K562 (cell line): Measurements from ENCODE around the gene RASAL1. TPM values are rescaled to one million over a fixed set of nuclear protein-coding genes. Genes with fewer than 3 reads are reported as not detected.

Experiments
- CBX1 ChIP-seq: sonication (generic); IDR thresholded peaks from 2 replicates; pipeline ENCODE4 v1.6.1; 2016; ENCODE audit warnings: antibody characterized with exemption, low read depth, mild to moderate bottlenecking
- CBX2 ChIP-seq: fragments of 200-600 bp; sonication (generic); IDR thresholded peaks from one replicate; pipeline ENCODE4 v1.6.1; 2012; ENCODE audit warnings: mild to moderate bottlenecking, low read length, inconsistent platforms; ENCODE audit not compliant: insufficient read depth, poor library complexity, severe bottlenecking
- CHD7 ChIP-seq: fragments of 200-600 bp; sonication (generic); IDR thresholded peaks from one replicate; pipeline ENCODE4 v1.6.1; 2012; ENCODE audit warnings: mild to moderate bottlenecking, low read depth, low read length, inconsistent platforms
- ERF ChIP-seq: fragments of 450-650 bp; formaldehyde crosslinking; IDR thresholded peaks from 2 replicates; pipeline ENCODE4 v1.4.0; 2020; ENCODE audit warnings: mild to moderate bottlenecking, mixed read lengths
- SAFB ChIP-seq: fragments of 200-400 bp; formaldehyde crosslinking; IDR thresholded peaks from 2 replicates; pipeline ENCODE4 v1.6.1; 2017; ENCODE audit warnings: low read depth, low read length, borderline replicate concordance
- ZNF282 ChIP-seq: sonication (generic); formaldehyde crosslinking; IDR thresholded peaks from 2 replicates; pipeline ENCODE4 v1.8.1; 2023; ENCODE audit warnings: missing genetic modification reagents
- ZNF3 ChIP-seq: fragments of 250-450 bp; sonication (Bioruptor Pico); IDR thresholded peaks from 2 replicates; pipeline ENCODE4 v1.5.0; 2021; ENCODE audit warnings: mild to moderate bottlenecking, moderate library complexity
- ZNF354B ChIP-seq: fragments of 250-450 bp; sonication (Bioruptor Pico); IDR thresholded peaks from 2 replicates; pipeline ENCODE4 v1.4.0; 2020
- polyA plus RNA-seq, 8 experiments: library from polyadenylated mRNA; depleted of rRNA in 4 of 8; stranded (reverse) in 5 of 8; unstranded in 3 of 8; fragments of >200 nt; fragmentation: Nextera tagmentation in 2 of 8; fragmentation: Illumina TruSeq in 1 of 8; extraction: Ambion mirVana in 2 of 8; extraction: Trizol in 1 of 8; gene quantifications; 2 replicates each; pipeline versions ENCODE4 v1.2.1 to v1.2.3, GENCODE V29; 2011 to 2014; ENCODE audit warnings: inconsistent platforms in 1 of 8, missing spikeins in 1 of 8
- total RNA-seq, 7 experiments: library from RNA; depleted of rRNA in 6 of 7; stranded (reverse); fragments of >200 nt in 6 of 7; fragmentation: Illumina TruSeq in 2 of 7; extraction: Trizol in 2 of 7; gene quantifications; 2 replicates each; pipeline versions ENCODE4 v1.2.1 to v1.2.3, GENCODE V29; 2011 to 2021; ENCODE audit warnings: low replicate concordance in 1 of 7
- TF ChIP-seq, protein P1 (sequence below): fragments of 250-450 bp; sonication (Bioruptor Pico); IDR thresholded peaks from 2 replicates; pipeline ENCODE4 v1.8.0; 2021; ENCODE audit warnings: moderate library complexity, mild to moderate bottlenecking, inconsistent platforms

RASAL1 gene
- total and polyA plus RNA-seq, 9 of the 15 experiments (the other 6 are each of a cell fraction or from before 2014, with no cell fraction given) = 0.06 to 0.16 (median 0.14) TPM; not detected in 6

- TF ChIP-seq CHD7 (no peak), CBX2 (no peak), ZNF282 (CRISPR knock-in tag) (no peak), CBX1 (no peak), ZNF3 (no peak), ZNF354B (CRISPR knock-in tag) (no peak), ERF (CRISPR knock-in tag) (no peak), SAFB (no peak)
- TF ChIP-seq, protein P1, sequence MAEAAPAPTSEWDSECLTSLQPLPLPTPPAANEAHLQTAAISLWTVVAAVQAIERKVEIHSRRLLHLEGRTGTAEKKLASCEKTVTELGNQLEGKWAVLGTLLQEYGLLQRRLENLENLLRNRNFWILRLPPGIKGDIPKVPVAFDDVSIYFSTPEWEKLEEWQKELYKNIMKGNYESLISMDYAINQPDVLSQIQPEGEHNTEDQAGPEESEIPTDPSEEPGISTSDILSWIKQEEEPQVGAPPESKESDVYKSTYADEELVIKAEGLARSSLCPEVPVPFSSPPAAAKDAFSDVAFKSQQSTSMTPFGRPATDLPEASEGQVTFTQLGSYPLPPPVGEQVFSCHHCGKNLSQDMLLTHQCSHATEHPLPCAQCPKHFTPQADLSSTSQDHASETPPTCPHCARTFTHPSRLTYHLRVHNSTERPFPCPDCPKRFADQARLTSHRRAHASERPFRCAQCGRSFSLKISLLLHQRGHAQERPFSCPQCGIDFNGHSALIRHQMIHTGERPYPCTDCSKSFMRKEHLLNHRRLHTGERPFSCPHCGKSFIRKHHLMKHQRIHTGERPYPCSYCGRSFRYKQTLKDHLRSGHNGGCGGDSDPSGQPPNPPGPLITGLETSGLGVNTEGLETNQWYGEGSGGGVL (CRISPR knock-in tag) = no peak
- TF ChIP-seq, all 486 proteins: peak for 0
Measured at GRCh38 chr12:113071135-113072112, 64.1 kb downstream of the RASAL1 start (continued).
